Panc1 (cell line): ENCODE results near the gene GNAI2. TPM values are rescaled to one million over a fixed set of nuclear protein-coding genes. Genes with fewer than 3 reads are reported as not detected.

Source experiments
- ATAC-seq: fragments of 200-7000 bp; cut with Tn5 transposase; 2 replicates; pipeline ENCODE4 v1.9.1; 2020; ENCODE audit warnings: mild to moderate bottlenecking, moderate library complexity
- BruUV-seq: library from RNA; stranded (reverse); fragments of 400-500 nt; replicated peaks from 2 replicates; lab custom pipeline; 2021; lab: Mats Ljungman, UMichigan
- CTCF ChIA-PET: fragments of 300-600 bp; sonication (Branson Sonifier 250); formaldehyde crosslinking; loops from one replicate; lab custom pipeline; 2022; ENCODE audit warnings: antibody characterized with exemption; lab: Charles Lee
- POLR2A ChIA-PET: fragments of 300-600 bp; sonication (Branson Sonifier 250); formaldehyde crosslinking; loops from one replicate; lab custom pipeline; 2022; ENCODE audit warnings: antibody characterized with exemption; lab: Charles Lee
- DNase-seq: peaks from one replicate; pipeline ENCODE4 v3.0.0-alpha.2; 2010; ENCODE audit warnings: low read depth, low spot score
- H3K27ac ChIP-seq: 2 replicates; pipeline ENCODE4 v1.5.1; 2011; ENCODE audit warnings: mild to moderate bottlenecking, low read length, inconsistent platforms
- H3K27me3 ChIP-seq: fragments of 200-500 bp; sonication (Bioruptor generic); 2 replicates; pipeline ENCODE4 v1.6.0; 2014; ENCODE audit warnings: low read length, inconsistent platforms; ENCODE audit not compliant: control insufficient read depth, insufficient read depth
- H3K36me3 ChIP-seq: fragments of 200-500 bp; sonication (Bioruptor generic); 2 replicates; pipeline ENCODE4 v1.5.1; 2014; ENCODE audit warnings: inconsistent platforms, mild to moderate bottlenecking, low read length, moderate library complexity; ENCODE audit not compliant: control insufficient read depth, insufficient read depth
- H3K4me1 ChIP-seq: 2 replicates; pipeline ENCODE4 v1.5.1; 2011; ENCODE audit warnings: inconsistent platforms, mild to moderate bottlenecking, low read length, moderate library complexity; ENCODE audit not compliant: control insufficient read depth, insufficient read depth
- H3K4me3 ChIP-seq, 2 experiments: 2 replicates each; pipeline ENCODE4 v1.5.1; 2011 to 2012; ENCODE audit warnings: low read depth in 2 of 2, low read length in 2 of 2, mild to moderate bottlenecking in 2 of 2, inconsistent platforms in 1 of 2, moderate library complexity in 1 of 2
- H3K9me3 ChIP-seq: fragments of 200-500 bp; sonication (Bioruptor generic); 2 replicates; pipeline ENCODE4 v1.5.1; 2014; ENCODE audit warnings: low read depth, mild to moderate bottlenecking, inconsistent platforms, low read length, moderate library complexity; ENCODE audit not compliant: control insufficient read depth, insufficient read depth
- CTCF ChIP-seq: fragments of 450-650 bp; IDR thresholded peaks from 2 replicates; pipeline ENCODE4 v1.5.1; 2017; ENCODE audit warnings: mild to moderate bottlenecking
- POLR2AphosphoS5 ChIP-seq: IDR thresholded peaks from 2 replicates; pipeline ENCODE4 v1.6.1; 2012; ENCODE audit warnings: mild to moderate bottlenecking, low read depth, low read length, moderate library complexity
- REST ChIP-seq, 2 experiments: IDR thresholded peaks; 2 replicates each; pipeline ENCODE4 v1.6.1; 2011 to 2012; ENCODE audit warnings: low read depth in 2 of 2, control low read depth in 1 of 2, low read length in 1 of 2, mild to moderate bottlenecking in 1 of 2, moderate library complexity in 1 of 2; ENCODE audit not compliant: insufficient read depth in 1 of 2
- SIN3A ChIP-seq: IDR thresholded peaks from 2 replicates; pipeline ENCODE4 v1.6.1; 2012; ENCODE audit warnings: low read depth, mild to moderate bottlenecking, low read length, moderate library complexity, borderline replicate concordance; ENCODE audit not compliant: insufficient read depth
- TCF7L2 ChIP-seq: IDR thresholded peaks from 2 replicates; pipeline ENCODE4 v1.6.1; 2011; ENCODE audit warnings: mild to moderate bottlenecking, low read depth, low read length, inconsistent platforms
- in situ Hi-C: cut with HindIII; loops from 2 replicates; pipeline ENCODE4 v1.10.0; 2016; ENCODE audit warnings: low sequenced_read_pairs, low pct_unique_long_range_greater_than_20kb
- intact Hi-C: fragments of 100-400 bp; cut with micrococcal nuclease; formaldehyde crosslinking; loops from one replicate; pipeline ENCODE4 v1.10.0; 2022; ENCODE audit not compliant: unreplicated experiment
- total RNA-seq: library from RNA; stranded (reverse); gene quantifications from one replicate; pipeline ENCODE4 v1.2.1, GENCODE V29; 2021; ENCODE audit not compliant: unreplicated experiment

Gene GNAI2
- total RNA-seq, 1 experiment from 2014 or later: 170 TPM

- intact Hi-C loops (loop anchor here (1.0 to 10.0 kb wide), 2 partner anchors 30 to 69 kb away; partner anchors contain the start of gene SEMA3B), in situ Hi-C loops (no loop called here)
- TF ChIP-seq POLR2AphosphoS5 (no peak), TCF7L2 (no peak), CTCF (no peak), REST (IDR thresholded peaks at IDR 0.05; ENCODE audit: insufficient read depth in 1 of 2, low read depth in 2 of 2, low read length in 1 of 2) (no peak), SIN3A (no peak)
- Histone ChIP-seq H3K9me3 (no peaks in the 10 kb centered on the region), H3K27me3 (no peaks in the 10 kb centered on the region), H3K4me1 (peaks cover 6% of the 10 kb centered on the region; the same call in 1 of the 2 replicates), H3K27ac (no peak overlapping the region), H3K36me3 (no peaks in the 10 kb centered on the region), H3K4me3 (no peak overlapping the region)
- ChIA-PET CTCF (interaction anchor here (0.6 to 2.8 kb wide), 6 partner anchors 17 to 118 kb away, joined by 4 to 39 read pairs (median 6); no protein-coding TSS in a partner anchor), POLR2A (no interaction called here)
- DNase-seq: no peak
- no TSS peak for BruUV-seq
- no peak for ATAC-seq
These were observed 40.3 kb upstream of the GNAI2 start for GRCh38 chr3:50195501-50196252.

GRCh38 chr3:50196253-50196801 lies 39.7 kb upstream of the GNAI2 start:
- CTCF ChIA-PET: interaction anchor here (1.1 kb wide), 1 partner anchor 29 kb away, joined by 4 read pairs; no protein-coding TSS in a partner anchor
- POLR2A ChIA-PET: no interaction called here
- no peak for TF ChIP-seq SIN3A
- no peak for TF ChIP-seq CTCF
- no peak for TF ChIP-seq TCF7L2
- no peak for TF ChIP-seq REST (IDR thresholded peaks at IDR 0.05; ENCODE audit: insufficient read depth in 1 of 2, low read depth in 2 of 2, low read length in 1 of 2)
- TF ChIP-seq POLR2AphosphoS5: no peak

More at GRCh38 chr3:50196253-50196801, 39.7 kb upstream of the GNAI2 start:
- ATAC-seq: no peak
- H3K4me3 ChIP-seq: no peak overlapping the region
- no peak for DNase-seq
- intact Hi-C loops: loop anchor here (10.0 kb wide), 1 partner anchor 68 kb away; the partner anchor contains the start of gene SEMA3B
- in situ Hi-C loops: no loop called here
- H3K36me3 ChIP-seq: no peaks in the 10 kb centered on the region
- no peak overlapping the region for H3K27ac ChIP-seq
- no peaks in the 10 kb centered on the region for H3K9me3 ChIP-seq
- no TSS peak for BruUV-seq
- peaks cover under 1% of the 10 kb centered on the region; the same call in 1 of the 2 replicates for H3K4me1 ChIP-seq
- no peaks in the 10 kb centered on the region for H3K27me3 ChIP-seq
